Measurements from ENCODE around the gene PCDHGB4.
"Not testable (repeated sequence)": the region's sequence is repeated elsewhere in the genome, so short reads cannot be mapped to it uniquely, and the experiment has no call there.

PCDHGB4 gene

GRCh38 chr5:141398608-141399007 is 11.1 kb downstream of the PCDHGB4 start:
- DNase-seq (ENCODE audit: low spot score), result no peak

- DNase-seq (ENCODE audit: low spot score), result no peak
Observed at GRCh38 chr5:141399555-141400258, 12.2 kb downstream of the PCDHGB4 start.

GRCh38 chr5:141402553-141403243 is 15.2 kb downstream of the PCDHGB4 start, which contains the start of gene PCDHGA9:
TSS of gene PCDHGA9 (plus strand) at chr5:141402778. CDS start at chr5:141402953, 175 bp downstream.
- DNase-seq (ENCODE audit: low spot score), result no peak

GRCh38 chr5:141403387-141403786 is 15.9 kb downstream of the PCDHGB4 start:
- DNase-seq (ENCODE audit: low spot score), result no peak

- DNase-seq (ENCODE audit: low spot score), result not testable (repeated sequence)
Observed at GRCh38 chr5:141407790-141408505, 20.4 kb downstream of the PCDHGB4 start, which contains the start of gene PCDHGB6. TSS of gene PCDHGB6 (plus strand) at chr5:141408021. CDS start at chr5:141408203, 182 bp downstream.

GRCh38 chr5:141409598-141410306 is 22.3 kb downstream of the PCDHGB4 start:
- DNase-seq (ENCODE audit: low spot score), result no peak

GRCh38 chr5:141411575-141411974 is 24.1 kb downstream of the PCDHGB4 start:
- DNase-seq (ENCODE audit: low spot score), result no peak

- DNase-seq (ENCODE audit: low spot score), result no peak
Observed at GRCh38 chr5:141412854-141413539, 25.5 kb downstream of the PCDHGB4 start, which contains the start of gene PCDHGA10. TSS of gene PCDHGA10 (plus strand) at chr5:141412987. CDS start at chr5:141413176, 189 bp downstream.

- no peak for DNase-seq (ENCODE audit: low spot score)
Observed at GRCh38 chr5:141413540-141414069, 26.1 kb downstream of the PCDHGB4 start.

- DNase-seq (ENCODE audit: low spot score), result not testable (repeated sequence)
Observed at GRCh38 chr5:141414548-141415274, 27.2 kb downstream of the PCDHGB4 start.

GRCh38 chr5:141415275-141415618 is 27.7 kb downstream of the PCDHGB4 start:
- not testable (repeated sequence) for DNase-seq (ENCODE audit: low spot score)

- not testable (repeated sequence) for DNase-seq (ENCODE audit: low spot score)
Observed at GRCh38 chr5:141417494-141418172, 30.1 kb downstream of the PCDHGB4 start, which contains the start of gene PCDHGB7. TSS of gene PCDHGB7 (plus strand) at chr5:141417677. CDS start at chr5:141417860, 183 bp downstream.

GRCh38 chr5:141419074-141419880 is 31.8 kb downstream of the PCDHGB4 start:
- no peak for DNase-seq (ENCODE audit: low spot score)

- no peak for DNase-seq (ENCODE audit: low spot score)
Observed at GRCh38 chr5:141420855-141421488, 33.5 kb downstream of the PCDHGB4 start, which contains the start of gene PCDHGA11. TSS of gene PCDHGA11 (plus strand) at chr5:141421051. CDS start at chr5:141421228, 177 bp downstream.

GRCh38 chr5:141421489-141421855 is 34.0 kb downstream of the PCDHGB4 start:
- no peak for DNase-seq (ENCODE audit: low spot score)

- DNase-seq (ENCODE audit: low spot score), result no peak
Observed at GRCh38 chr5:141422742-141423291, 35.3 kb downstream of the PCDHGB4 start.

GRCh38 chr5:141427783-141428426 is 40.4 kb downstream of the PCDHGB4 start:
- DNase-seq (ENCODE audit: low spot score), result no peak
